GM21447 (cell line): ENCODE results near the gene DNAJC11.
"Not testable (repeated sequence)": the region's sequence is repeated elsewhere in the genome, so short reads cannot be mapped to it uniquely, and the experiment has no call there.

ENCODE experiments used
- ATAC-seq: cut with Tn5 transposase; IDR thresholded peaks from one replicate; pipeline ENCODE4 v1.9.1; 2021; ENCODE audit not compliant: unreplicated experiment

Gene DNAJC11, protein sequence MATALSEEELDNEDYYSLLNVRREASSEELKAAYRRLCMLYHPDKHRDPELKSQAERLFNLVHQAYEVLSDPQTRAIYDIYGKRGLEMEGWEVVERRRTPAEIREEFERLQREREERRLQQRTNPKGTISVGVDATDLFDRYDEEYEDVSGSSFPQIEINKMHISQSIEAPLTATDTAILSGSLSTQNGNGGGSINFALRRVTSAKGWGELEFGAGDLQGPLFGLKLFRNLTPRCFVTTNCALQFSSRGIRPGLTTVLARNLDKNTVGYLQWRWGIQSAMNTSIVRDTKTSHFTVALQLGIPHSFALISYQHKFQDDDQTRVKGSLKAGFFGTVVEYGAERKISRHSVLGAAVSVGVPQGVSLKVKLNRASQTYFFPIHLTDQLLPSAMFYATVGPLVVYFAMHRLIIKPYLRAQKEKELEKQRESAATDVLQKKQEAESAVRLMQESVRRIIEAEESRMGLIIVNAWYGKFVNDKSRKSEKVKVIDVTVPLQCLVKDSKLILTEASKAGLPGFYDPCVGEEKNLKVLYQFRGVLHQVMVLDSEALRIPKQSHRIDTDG

DNA sequence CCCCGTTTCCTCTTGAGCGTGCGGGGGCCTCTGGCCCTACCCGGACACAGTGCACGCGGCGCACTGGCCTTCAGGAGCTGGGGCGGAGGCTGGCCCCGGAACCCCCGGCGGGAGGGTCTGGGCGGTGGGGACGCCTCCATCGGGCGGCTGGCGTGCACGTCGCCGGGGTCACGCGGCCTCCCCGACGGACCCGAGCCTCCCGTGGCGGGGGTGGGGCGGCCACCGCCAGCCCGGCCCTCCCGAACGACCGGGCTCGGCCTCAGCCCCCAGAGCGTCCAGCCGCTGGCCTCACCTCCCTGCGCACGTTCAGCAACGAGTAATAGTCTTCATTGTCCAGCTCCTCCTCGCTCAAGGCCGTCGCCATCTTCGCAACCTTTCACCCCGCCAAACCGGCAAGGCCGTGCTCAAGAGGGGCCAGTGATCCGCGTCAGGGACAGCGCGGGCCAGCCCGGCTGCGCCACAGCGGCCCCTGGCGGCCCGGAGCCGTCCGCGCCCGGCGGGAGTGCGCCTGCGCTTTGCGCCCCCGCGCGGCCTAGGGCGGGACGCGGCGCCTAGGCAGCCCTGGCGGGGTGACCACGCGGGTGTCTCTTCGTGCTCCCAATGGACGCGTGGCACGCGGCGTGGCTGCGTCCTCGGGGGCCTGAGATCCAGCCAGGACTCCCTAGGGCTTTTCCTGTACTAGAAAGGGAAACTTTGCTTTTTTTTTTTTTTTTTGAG lies at the start of gene DNAJC11:
Gene DNAJC11, minus strand, starts transcription at position 380 of the 717 bp plus-strand sequence. Its CDS starts 16 bp downstream, at position 364.
- peak; percentile 88 for ATAC-seq

DNA sequence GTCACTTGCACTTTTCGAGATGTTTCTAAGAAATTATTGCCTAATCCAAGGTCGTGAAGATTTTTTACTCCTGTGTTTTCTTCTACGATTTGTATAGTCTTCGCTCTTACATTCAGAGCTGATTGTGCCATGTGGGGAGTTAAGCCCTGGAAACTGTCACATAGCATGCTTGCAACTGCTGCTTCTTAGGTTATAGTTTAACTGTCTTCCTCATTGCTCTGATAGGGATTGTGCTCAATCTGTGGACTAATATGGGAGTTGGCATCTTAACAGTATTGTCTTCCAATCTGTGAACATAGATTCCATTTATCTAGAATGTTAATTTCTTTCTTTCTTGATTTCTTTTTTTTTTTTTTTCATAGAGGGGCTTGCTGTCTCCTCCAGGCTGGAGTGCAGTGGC lies 48.9 kb upstream of the DNAJC11 start:
- ATAC-seq, result no peak

DNA sequence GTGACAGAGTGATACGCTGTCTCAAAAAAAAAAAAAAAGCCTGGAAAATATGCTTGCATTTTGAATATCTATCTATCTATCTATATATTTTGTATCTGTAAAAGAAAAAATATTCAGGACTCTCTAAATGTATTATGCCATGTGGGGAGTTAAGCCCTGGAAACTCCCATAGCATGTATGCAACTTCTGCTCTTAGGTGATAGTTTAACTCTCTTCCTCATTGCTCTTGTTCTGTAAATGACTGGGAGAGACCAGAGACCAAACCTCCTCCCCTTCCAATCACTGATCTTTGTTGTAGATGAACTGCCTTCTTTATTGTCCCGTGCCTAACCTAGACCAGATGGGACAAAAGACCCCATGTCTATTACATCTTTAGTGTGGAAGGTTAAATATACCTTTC lies 46.1 kb upstream of the DNAJC11 start:
- no peak for ATAC-seq

DNA sequence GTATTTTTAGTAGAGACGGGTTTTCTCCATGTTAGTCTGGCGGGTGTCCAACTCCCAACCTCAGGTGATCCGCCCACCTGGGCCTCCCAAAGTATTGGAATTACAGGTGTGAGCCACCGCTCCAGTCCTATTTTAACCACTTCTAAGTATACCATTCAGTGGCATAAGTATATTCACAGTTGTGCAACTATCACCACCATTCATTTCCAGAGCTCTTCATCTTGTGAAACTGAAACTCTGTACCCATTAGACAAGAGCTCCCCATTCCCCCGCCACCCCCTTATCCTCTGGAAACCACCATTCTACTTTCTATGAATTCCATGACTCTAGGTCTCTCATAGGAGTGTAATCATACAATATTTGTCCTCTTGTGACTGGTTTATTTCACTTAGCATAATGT lies 43.5 kb upstream of the DNAJC11 start:
- no peak for ATAC-seq

DNA sequence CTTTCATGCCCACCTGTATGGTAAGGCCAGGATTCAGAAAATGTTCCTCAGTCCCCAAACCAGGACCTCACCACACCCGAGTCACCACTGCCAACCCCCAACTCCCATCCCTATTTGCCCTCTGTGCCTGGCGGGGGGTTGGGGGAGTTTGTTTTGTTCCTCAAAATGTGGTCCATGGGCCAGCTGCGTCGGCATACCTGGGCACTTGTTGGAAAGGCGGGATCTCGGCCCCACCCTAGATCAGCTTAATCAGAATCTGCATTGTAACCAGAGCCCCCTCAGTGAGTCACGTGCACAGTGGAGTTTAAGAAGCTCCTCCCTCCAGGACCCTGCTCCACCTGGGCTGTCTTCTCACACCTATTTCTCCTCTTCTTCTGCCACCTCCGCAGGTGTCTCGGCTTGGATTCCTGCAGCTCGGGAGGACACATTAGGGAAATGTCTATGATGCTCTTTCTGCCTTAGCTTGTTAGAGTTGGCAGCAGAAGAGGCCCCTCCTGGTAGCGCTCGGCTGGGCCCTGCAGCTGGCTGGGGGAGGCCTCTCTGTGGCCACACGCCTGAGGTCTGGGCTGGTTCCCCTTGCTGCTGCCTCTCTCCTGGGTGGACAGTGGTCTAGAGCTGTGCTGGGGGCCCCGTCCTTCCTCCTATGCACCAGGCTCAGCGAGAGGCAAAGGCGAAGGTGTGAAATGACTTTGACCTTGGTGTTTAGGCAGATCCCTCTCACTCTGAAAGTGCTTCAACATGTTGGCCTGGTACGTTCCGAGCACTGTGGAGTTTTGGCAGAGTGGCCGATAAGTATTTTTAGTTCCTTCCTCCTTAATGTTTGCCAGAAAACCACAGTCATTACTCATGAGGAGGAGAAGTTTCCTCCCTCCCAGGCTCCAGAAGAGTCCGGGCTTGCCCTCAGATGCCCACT lies 41.8 kb upstream of the DNAJC11 start:
- ATAC-seq, result no peak

DNA sequence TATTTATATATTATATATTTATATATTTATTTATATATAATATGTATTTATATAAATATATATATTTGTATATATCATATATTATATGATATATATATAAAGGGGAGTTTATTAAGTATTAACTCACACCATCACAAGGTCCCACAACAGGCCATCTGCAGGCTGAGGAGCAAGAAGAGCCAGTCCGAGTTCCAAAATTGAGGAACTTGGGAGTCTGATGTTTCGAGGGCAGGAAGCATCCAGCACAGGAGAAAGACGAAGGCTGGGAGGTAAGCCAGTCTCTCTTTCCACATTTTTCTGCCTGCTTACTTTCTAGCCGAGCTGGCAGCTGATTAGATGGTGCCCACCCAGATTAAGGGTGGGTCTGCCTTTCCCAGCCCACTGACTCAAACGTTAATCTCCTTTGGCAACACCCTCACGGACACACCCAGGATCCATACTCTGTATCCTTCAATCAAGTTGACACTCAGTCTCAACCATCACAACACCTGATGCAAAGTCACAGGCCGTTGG lies 41.1 kb upstream of the DNAJC11 start:
- not testable (repeated sequence) for ATAC-seq

DNA sequence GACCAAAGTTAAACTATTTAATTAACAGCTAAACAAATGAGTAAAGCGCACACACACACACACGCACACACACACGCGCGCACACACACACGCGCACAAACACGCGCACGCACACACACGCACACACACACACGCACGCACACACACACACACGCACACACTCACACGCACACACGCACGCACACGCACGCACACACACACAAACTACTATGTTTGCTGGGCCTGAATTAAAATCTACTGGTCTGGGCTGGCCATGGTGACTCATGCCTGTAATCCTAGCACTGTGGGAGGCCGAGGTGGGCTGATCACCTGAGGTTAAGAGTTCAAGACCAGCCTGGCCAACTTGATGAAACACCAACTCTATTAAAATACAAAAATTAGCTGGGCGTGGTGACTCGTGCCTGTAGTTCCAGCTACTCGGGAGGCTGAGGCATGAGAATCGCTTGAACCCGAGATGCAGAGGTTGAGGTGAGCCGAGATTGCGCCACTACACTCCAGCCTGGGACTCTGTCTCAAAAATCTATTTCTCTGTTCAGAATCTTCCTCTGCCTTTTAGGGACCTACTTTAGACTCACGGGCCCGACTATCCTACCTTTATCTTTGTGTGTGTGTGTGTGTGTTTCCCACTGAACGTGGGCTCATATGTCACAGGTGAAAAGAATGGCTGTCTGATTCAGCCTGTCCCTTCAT lies 37.5 kb upstream of the DNAJC11 start:
- no peak for ATAC-seq

DNA sequence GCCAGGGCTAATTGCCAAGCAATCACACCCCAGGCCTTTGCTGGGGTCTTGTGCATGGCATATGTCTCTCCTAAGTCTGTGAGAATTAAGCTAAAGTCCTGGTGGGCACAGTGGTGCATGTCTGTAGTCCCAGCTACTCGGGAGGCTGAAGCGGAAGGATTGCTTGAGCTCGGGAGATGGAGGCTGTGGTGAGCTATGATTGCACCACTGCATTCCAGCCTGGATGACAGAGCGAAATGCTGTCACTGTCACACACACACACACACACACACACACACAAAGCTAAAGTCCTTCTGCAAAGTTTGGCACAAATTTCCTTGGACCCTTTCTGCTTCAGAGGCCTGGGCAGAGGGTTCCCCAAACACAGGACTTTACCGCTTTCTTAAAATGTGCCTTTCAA lies 31.3 kb upstream of the DNAJC11 start:
- no peak for ATAC-seq

DNA sequence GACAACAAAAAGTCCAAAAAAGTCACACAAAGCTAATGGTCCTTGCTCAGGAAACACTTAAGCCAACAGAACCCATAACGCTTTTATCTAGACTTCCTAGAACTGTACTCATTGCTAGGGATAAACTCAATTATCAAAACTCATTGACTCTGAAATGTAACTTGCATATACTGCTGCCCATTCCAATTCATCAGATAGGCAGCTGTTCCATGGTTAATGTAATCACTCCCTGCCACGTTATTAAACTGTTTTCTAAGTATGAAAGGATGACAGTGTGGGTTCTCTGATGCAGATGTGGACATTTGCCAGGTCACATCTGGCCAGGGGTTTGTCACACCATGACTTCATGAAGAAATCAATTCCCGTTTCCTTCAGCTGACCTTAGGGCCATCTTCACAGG lies 30.3 kb upstream of the DNAJC11 start:
- no peak for ATAC-seq

DNA sequence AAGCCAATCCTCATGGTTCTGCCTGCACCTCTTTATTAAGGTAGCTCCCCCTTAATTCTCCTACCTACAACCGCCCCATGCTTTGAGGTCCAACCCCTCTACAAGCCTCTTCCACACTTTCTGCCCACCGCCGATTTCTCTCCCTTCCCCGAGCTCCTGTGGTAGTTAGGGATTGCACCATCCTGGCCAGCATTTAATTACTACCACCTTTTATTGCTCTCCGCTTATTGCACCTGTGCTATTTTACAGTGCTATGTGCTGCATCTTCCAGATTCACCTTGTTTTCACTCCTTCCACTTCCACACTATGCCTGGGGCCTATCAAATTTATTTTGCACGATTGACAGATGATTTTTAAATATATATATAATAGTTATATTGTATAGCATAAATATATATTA lies 29.3 kb upstream of the DNAJC11 start:
- no peak for ATAC-seq

DNA sequence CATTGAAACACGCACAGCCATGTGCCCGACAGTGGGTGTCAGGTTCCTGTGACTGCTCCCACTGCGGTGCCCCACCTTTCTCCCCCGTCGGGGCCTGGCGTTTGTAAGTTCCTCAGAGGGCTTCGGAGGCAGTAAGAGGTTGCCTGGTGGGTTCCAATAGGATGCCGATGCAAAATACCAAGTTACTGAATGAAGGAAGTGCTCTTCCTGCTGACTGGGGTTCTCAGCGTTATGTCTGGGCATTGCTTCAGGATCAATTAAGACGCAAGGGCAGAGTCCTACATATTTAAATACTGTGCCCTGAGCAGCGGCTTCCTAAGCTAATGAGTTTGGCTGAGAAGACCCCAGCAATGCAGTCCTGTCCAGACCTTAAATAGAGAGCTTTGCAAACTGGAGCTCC lies 28.9 kb upstream of the DNAJC11 start:
- no peak for ATAC-seq

DNA sequence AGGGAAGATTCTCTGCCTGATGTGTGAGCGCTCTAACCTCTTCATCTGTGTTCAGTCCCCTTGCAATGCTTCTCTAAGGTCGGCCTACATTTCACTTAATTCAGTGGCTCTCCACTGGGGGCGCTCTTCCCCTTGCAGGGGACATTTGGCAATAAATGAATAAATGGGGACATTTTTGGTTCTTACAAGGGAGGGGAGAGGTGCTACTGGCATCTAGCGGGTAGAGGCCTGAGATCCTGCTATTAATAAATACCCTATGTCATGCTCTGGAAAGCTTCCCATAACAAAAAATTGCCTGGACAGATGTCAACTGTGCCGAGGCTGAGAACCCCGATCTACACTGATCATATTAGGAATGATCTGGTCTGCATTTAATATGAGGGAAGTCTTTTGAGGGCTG lies 25.9 kb upstream of the DNAJC11 start:
- no peak for ATAC-seq

DNA sequence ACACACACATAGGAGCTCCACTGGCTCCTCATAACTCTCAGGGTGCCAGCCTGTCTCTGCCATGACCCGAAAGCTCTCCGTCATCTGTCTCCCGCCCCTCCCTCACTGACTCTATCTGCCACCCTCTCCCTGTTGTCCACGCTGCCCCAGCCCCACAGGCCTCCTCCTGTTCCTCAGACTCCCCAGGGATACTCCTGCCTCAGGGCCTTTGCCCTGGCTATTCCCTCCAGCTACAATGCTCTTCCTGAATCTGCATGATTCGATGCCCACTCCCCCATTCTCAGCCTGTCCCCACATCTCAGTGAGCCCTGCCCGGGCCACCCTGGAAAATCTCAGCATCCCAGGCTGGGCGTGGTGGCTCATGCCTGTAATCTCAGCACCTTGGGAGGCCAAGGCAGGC lies 24.6 kb upstream of the DNAJC11 start:
- ATAC-seq, result no peak

DNA sequence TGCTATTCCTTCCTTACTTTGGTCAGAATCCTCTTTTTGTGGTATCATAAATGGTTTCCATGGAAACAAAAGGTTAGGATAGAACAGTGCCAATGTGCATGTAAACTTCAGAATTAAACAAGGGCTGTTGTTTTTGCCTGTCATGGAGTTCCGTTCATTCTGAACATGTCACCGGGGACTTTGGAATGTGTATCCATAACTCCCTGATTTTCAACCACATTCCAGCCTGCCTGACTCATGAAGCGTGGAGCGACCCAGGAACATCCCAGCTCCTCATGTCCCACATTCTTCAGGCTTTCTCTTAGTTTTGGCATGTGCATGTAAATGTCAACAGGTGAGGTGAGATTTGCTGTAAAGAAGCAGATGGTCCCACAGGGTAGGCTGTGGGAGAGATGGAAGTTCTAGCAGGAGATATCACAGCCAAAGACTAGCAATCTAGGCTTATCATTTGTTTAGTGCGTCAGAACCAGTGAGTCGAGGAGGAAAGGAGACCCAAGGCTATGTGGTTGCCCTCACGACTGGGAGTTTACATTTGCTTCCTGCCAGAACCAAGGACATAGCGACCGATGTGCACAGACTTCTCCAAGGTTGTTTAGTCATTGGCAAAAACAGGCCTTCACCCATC lies 23.0 kb upstream of the DNAJC11 start:
- ATAC-seq, result no peak

DNA sequence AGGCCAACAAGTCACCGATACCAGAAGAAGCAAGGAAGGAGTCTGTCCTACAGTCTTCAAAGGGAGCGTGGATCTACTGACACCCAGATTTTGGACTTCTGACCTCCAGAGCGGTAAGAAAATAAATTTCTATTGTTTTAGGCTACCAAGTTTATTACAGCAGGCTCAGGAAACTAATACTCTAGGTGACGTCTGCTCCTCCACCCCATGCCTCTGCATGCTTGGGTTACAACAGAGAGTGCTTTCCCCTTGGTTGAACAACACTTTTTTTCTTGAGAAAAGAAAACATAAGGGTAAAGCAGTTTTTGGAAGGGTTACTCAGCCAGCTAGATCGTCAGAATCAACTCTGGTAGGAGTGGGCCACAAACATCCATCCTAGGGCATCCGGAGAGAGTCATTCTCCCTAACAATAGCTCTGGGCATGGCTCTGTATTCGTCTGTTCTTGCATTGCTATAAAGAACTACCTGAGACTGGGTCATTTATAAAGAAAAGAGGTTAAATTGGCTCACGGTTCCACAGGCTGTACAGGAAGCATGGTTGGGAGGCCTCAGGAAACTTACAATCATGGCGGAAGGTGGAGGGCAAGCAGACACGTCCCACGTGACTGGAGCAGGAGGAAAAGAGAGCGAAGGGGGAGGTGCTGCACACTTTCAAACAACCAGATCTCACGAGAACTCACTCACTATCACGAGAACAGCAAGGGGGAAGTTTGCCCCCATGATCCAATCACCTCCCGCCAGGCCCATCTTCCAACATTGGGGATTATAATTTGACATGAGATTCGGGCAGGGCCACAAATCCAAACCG lies 22.2 kb upstream of the DNAJC11 start:
- no peak for ATAC-seq

DNA sequence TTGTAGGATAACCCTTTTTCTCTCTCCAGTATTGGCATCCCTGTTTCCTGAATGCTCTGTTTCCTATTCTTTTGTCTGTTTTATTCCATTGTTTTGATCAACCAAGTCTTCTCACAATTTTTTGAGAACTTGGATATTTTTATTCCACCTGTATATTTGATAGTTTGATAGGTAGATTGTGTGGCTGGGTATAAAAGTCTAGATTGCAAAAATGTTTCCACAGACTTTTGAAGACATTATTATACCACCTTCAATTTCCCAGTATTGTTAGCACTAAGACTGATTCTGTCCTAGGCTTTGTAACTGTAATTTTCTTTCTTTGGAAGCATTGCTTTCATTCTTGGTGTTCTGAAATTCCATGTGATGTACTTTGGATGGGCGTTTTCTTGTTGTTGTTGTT lies 9.6 kb upstream of the DNAJC11 start:
- ATAC-seq, result no peak

DNA sequence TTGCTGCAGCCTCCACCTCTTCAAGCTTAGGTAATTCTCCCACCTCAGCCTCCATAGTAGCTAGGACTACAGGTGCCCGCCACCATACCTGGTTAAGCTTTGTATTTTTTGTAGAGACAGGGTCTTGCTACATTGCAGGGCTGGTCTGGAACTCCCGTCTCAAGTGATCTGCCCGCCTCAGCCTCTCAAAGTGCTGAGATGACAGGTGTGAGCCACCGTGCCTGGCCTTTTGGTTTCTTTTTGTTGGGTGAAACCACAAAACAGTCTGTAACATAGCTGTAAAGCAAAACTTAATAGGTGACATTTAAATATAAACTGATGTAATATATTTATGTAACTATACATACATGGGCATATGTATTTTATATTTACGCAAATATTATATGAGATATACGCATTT lies 3.1 kb upstream of the DNAJC11 start:
- no peak for ATAC-seq

DNA sequence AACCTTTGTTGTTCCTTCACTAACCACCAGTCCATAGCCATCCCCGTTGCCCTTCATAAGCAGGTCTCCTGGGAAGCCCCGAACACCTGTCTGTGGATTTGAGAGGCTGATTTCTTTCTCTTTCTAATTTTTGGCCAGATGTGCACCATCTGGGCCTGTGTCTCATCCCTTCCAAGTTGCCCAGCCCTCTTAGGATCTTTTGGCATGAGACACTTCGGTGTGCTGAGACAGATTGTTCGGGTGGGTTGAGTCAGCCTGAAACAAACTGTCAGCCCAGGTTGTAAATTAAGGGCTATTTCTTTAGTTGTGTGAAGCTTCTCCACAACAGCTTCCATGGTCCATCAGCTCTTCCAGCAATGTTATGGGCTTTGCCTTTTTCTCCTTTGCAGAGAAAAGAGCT lies 1.4 kb upstream of the DNAJC11 start:
- ATAC-seq, result no peak

DNA sequence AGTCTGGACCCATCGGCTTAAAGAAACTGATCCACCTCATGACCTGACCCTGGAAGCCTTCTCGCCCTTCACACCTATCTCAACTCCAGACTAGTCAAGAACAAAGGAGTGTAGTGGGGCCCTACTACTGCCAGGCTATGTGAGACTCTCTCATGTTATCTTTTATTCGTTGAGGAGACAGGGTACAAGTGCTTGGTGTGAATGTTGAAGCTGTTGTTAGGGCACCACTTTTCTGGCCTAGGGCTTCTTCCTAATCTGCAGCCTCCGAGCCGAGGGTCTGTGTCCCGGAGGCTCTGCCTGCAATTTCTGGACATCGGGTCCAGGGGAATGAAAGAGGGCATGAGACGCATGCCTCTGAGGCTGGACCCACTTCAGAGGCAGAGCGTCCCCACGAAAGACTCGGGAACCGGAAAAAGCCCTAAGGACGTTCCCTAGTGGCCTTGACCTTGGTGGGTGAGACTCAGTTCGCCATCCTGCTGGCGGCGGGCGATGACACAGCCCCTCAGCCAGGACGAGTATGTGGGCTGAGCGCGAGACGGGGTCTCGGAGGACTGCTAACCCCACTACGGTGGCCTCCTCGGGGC lies 671 bp downstream of the DNAJC11 start:
- no peak for ATAC-seq
